Left ventricle myocardium inferior (tissue), 1 donor: ENCODE data around the gene DCAF8. TPM values are rescaled to one million over a fixed set of nuclear protein-coding genes. Genes with fewer than 3 reads are reported as not detected.

Experiments
- DNase-seq: peaks from one replicate; pipeline ENCODE4 v3.0.0-alpha.2; 2020
- H3K27ac ChIP-seq: fragments of 200-600 bp; replicated peaks from 2 replicates; pipeline ENCODE4 v1.8.0; 2021
- H3K27me3 ChIP-seq: fragments of 200-600 bp; 2 replicates; pipeline ENCODE4 v1.8.0; 2021; ENCODE audit warnings: low read depth
- H3K36me3 ChIP-seq: fragments of 200-600 bp; 2 replicates; pipeline ENCODE4 v1.8.0; 2021
- H3K4me1 ChIP-seq: fragments of 200-600 bp; 2 replicates; pipeline ENCODE4 v1.8.0; 2021
- H3K4me3 ChIP-seq: fragments of 200-600 bp; 2 replicates; pipeline ENCODE4 v1.8.0; 2021; ENCODE audit warnings: mild to moderate bottlenecking, moderate library complexity
- H3K9me3 ChIP-seq: fragments of 200-600 bp; replicated peaks from 2 replicates; pipeline ENCODE4 v1.8.0; 2021
- CTCF ChIP-seq: fragments of 200-600 bp; IDR thresholded peaks from 2 replicates; pipeline ENCODE4 v1.8.0; 2021; ENCODE audit warnings: antibody characterized with exemption, mild to moderate bottlenecking, borderline replicate concordance
- intact Hi-C: fragments of 100-400 bp; cut with micrococcal nuclease; formaldehyde crosslinking; loops from one replicate; pipeline ENCODE4 v1.11.0; 2022
- total RNA-seq: library from RNA; stranded (reverse); fragmentation: NEBNext Ultra II Directional; extraction: Animal tissue kit (Norgen Biotek cat#: 25700); gene quantifications from one replicate; pipeline ENCODE4 v1.2.1, GENCODE V29; 2021
- donor health status: DM: no; HTN: yes; CAD: no; lungs with severe emphysema.

The DCAF8 gene
- total RNA-seq, 1 donor from 2014 or later = 162 TPM

GRCh38 chr1:160210561-160210960, 51.8 kb downstream of the DCAF8 start:
- peaks cover 72% of the 10 kb centered on the region for H3K4me1 ChIP-seq
- H3K27ac ChIP-seq = peak overlapping the region; percentile 96
- no peak for DNase-seq
- no peaks in the 10 kb centered on the region for H3K27me3 ChIP-seq
- H3K4me3 ChIP-seq = peak overlapping the region; percentile 12
- no peaks in the 10 kb centered on the region for H3K9me3 ChIP-seq
- H3K36me3 ChIP-seq = peaks cover 50% of the 10 kb centered on the region
- no peak for TF ChIP-seq CTCF
- intact Hi-C loops = no loop called here

- Histone ChIP-seq H3K4me1 (peaks cover 78% of the 10 kb centered on the region), H3K9me3 (no peaks in the 10 kb centered on the region), H3K4me3 (peak overlapping the region; percentile 12), H3K36me3 (peaks cover 39% of the 10 kb centered on the region), H3K27me3 (no peaks in the 10 kb centered on the region), H3K27ac (peak overlapping the region; percentile 96)
- no peak for TF ChIP-seq CTCF
- intact Hi-C loops = no loop called here
- DNase-seq = peak; percentile 67
These were observed 52.9 kb downstream of the DCAF8 start for GRCh38 chr1:160209321-160210046.

GRCh38 chr1:160208557-160209320, 53.6 kb downstream of the DCAF8 start:
- no peaks in the 10 kb centered on the region for H3K27me3 ChIP-seq
- no peak for DNase-seq
- peaks cover 81% of the 10 kb centered on the region for H3K4me1 ChIP-seq
- TF ChIP-seq CTCF = no peak
- H3K27ac ChIP-seq = peak overlapping the region; percentile 96
- H3K9me3 ChIP-seq = no peaks in the 10 kb centered on the region
- H3K4me3 ChIP-seq = peak overlapping the region; percentile 95
- peaks cover 32% of the 10 kb centered on the region for H3K36me3 ChIP-seq
- intact Hi-C loops = no loop called here

GRCh38 chr1:160207771-160208556, 54.4 kb downstream of the DCAF8 start:
- Histone ChIP-seq H3K27ac (peak overlapping the region; percentile 96), H3K27me3 (no peaks in the 10 kb centered on the region), H3K9me3 (no peaks in the 10 kb centered on the region), H3K4me3 (peak overlapping the region; percentile 95), H3K4me1 (peaks cover 81% of the 10 kb centered on the region), H3K36me3 (peaks cover 24% of the 10 kb centered on the region)
- peak; percentile 25 for DNase-seq
- TF ChIP-seq CTCF = no peak
- intact Hi-C loops = no loop called here

GRCh38 chr1:160207118-160207650, 55.2 kb downstream of the DCAF8 start:
- H3K4me3 ChIP-seq = peak overlapping the region; percentile 95
- no peaks in the 10 kb centered on the region for H3K9me3 ChIP-seq
- peaks cover 80% of the 10 kb centered on the region for H3K4me1 ChIP-seq
- intact Hi-C loops = no loop called here
- DNase-seq = no peak
- peaks cover 16% of the 10 kb centered on the region for H3K36me3 ChIP-seq
- no peaks in the 10 kb centered on the region for H3K27me3 ChIP-seq
- H3K27ac ChIP-seq = peak overlapping the region; percentile 96
- TF ChIP-seq CTCF = no peak
